ENCODE results near the gene TCF4. TPM values are rescaled to one million over a fixed set of nuclear protein-coding genes. Genes with fewer than 3 reads are reported as not detected.

TCF4 gene
- total RNA-seq (2021), result 100 to 104 TPM (median 104 TPM) in 3 replicates
- Bru-seq, nascent RNA, result percentile 94 among the genes with signal in this experiment
- long read RNA-seq, experiment 1, full-length matches to known transcripts, result 71 of 207 reads
- long read RNA-seq, experiment 1, partial matches to known transcripts, result 29 of 207 reads
- long read RNA-seq, experiment 1, other reads (novel, unspliced or antisense), result 107 of 207 reads
- long read RNA-seq, experiment 2, full-length matches to known transcripts, result 4 of 57 reads
- long read RNA-seq, experiment 2, partial matches to known transcripts, result 4 of 57 reads
- long read RNA-seq, experiment 2, other reads (novel, unspliced or antisense), result 49 of 57 reads
- long read RNA-seq, experiment 3, full-length matches to known transcripts, result 1 of 8 reads
- long read RNA-seq, experiment 3, partial matches to known transcripts, result 2 of 8 reads
- long read RNA-seq, experiment 3, other reads (novel, unspliced or antisense), result 5 of 8 reads

DNA sequence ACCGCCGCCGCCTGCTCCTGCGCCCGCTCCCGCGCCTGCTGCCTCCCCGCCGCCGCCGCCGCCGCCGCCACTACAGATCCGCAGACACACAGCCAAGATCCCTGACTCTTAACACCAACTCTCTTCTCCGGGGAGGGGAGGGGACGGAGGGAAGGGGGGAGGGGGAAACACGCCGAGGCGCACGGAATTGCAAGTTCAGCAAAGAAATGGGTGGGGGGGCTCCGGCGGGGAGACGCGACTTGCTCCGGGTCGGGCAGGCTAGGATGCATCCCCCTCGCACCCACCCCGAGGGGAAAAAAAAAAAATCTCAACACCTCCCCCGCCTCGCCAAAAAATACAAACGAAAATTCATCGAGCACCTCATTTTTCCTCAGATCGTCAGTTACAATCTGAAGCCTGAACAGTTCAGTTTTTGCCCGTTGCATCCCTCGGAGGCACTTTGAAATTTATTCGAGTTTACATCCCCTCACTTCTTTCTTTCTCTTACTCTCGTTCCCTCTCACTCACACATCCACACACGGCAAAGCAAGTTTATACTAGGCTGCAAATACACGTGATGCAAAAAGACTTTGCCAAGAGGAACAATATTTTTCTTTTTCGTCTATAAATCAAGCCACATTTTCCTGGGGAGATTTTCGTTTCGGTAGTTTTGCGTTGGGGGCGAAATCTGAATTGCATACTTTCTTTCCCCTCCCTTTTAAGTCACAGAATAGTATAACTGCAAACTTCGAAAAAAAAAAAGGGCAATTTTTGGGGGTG lies at the start of gene TCF4:
TSS of gene TCF4 (minus strand) at position 82 of the 759 bp plus-strand sequence. CDS start 1,076 bp downstream, outside the sequence.
- Mint-ChIP-seq H3K27me3 (ENCODE audit: low read depth) (no peaks in the 10 kb centered on the region), H3K4me3 (peak within 1 kb of the TSS; percentile 88), H3K27ac (peak within 1 kb of the TSS; percentile 96), H3K9me3 (no peaks in the 10 kb centered on the region), H3K36me3 (peaks cover 12% of the 10 kb centered on the region), H3K4me1 (peaks cover 36% of the 10 kb centered on the region)
- TF ChIP-seq, protein P1, sequence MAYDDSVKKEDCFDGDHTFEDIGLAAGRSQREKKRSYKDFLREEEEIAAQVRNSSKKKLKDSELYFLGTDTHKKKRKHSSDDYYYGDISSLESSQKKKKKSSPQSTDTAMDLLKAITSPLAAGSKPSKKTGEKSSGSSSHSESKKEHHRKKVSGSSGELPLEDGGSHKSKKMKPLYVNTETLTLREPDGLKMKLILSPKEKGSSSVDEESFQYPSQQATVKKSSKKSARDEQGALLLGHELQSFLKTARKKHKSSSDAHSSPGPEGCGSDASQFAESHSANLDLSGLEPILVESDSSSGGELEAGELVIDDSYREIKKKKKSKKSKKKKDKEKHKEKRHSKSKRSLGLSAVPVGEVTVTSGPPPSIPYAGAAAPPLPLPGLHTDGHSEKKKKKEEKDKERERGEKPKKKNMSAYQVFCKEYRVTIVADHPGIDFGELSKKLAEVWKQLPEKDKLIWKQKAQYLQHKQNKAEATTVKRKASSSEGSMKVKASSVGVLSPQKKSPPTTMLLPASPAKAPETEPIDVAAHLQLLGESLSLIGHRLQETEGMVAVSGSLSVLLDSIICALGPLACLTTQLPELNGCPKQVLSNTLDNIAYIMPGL (CRISPR knock-in tag; IDR thresholded peaks at IDR 0.05), result 0 out of 2 replicates have a peak, but pooled peaks have one; percentile 26
- TF ChIP-seq OVOL2 (CRISPR knock-in tag; IDR thresholded peaks at IDR 0.05; ENCODE audit: borderline replicate concordance) (no peak), FOXK1 (CRISPR knock-in tag; IDR thresholded peaks at IDR 0.05) (peak; percentile 11; the same call in 1 of the 2 replicates)
- peak; percentile 57 for ATAC-seq
- ChIA-PET POLR2A (interaction anchor here (0.7 to 1.0 kb wide), 2 partner anchors 189 to 998 kb away, joined by 3 to 9 read pairs; no protein-coding TSS in a partner anchor), CTCF (interaction anchor here (0.8 kb wide), 1 partner anchor 194 kb away, joined by 3 read pairs; no protein-coding TSS in a partner anchor)
- DNase-seq (ENCODE audit: low spot score), result peak; percentile 67

DNA sequence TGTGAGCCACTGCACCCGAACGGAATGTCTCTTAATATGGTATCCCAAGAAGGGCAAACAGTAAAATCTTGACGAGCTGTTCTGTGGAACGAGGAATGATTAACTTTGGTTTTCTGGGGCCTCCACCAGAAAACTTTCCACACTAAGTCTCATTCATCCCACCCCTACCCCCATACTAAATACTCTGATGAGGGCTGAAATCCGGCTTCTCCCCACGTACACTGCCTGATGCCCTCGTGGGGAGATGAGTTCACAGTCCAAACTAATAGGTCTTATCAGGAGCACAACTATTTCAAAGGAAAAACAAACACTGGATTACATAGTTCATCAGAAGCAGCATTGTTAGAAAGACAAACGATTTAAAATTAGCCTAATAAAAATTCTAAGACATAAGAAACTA lies 49.2 kb upstream of the TCF4 start:
- CTCF ChIA-PET, result no interaction called here
- Mint-ChIP-seq H3K9me3 (peaks cover 16% of the 10 kb centered on the region), H3K4me3 (no peak overlapping the region), H3K27ac (no peak overlapping the region), H3K36me3 (no peaks in the 10 kb centered on the region; the same call in 1 of the 2 replicates), H3K4me1 (no peaks in the 10 kb centered on the region), H3K27me3 (ENCODE audit: low read depth) (no peaks in the 10 kb centered on the region)
- POLR2A ChIA-PET, result no interaction called here
- ATAC-seq (no peak), DNase-seq (ENCODE audit: low spot score) (no peak)
- TF ChIP-seq JAZF1 (CRISPR knock-in tag; IDR thresholded peaks at IDR 0.05) (no peak), ZNF423 (CRISPR knock-in tag; IDR thresholded peaks at IDR 0.05) (no peak), PRRX2 (CRISPR knock-in tag; IDR thresholded peaks at IDR 0.05) (no peak), CREB1 (CRISPR knock-in tag; IDR thresholded peaks at IDR 0.05) (no peak), ELF4 (CRISPR knock-in tag; IDR thresholded peaks at IDR 0.05; ENCODE audit: low read depth) (no peak)

DNA sequence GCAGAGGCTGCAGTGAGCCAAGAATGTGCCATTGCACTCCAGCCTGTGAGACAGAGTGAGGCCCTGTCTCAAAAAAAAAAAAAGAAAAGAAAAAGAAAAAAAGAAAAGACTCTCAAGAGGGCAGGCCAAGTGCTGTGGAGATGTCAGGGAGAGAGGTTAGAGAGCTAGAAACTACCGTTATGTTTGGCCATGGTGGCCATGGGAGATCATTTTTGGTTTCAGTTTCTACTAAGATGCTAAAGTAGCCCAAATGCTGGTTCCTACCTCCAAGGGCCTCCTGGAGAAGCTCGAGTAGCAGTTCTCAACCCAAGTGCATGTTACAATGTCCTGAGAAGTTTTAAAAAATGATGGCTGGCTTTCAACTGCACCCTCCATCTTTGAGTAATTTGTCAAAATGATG lies 47.4 kb upstream of the TCF4 start:
- POLR2A ChIA-PET, result no interaction called here
- TF ChIP-seq OVOL2 (CRISPR knock-in tag; IDR thresholded peaks at IDR 0.05; ENCODE audit: borderline replicate concordance) (no peak), EMX1 (CRISPR knock-in tag; IDR thresholded peaks at IDR 0.05) (no peak), CBFB (CRISPR knock-in tag; IDR thresholded peaks at IDR 0.05; ENCODE audit: low read depth) (no peak), RORB (CRISPR knock-in tag; IDR thresholded peaks at IDR 0.05) (no peak), ZNF671 (CRISPR knock-in tag; IDR thresholded peaks at IDR 0.05) (no peak), TCF7 (CRISPR knock-in tag; IDR thresholded peaks at IDR 0.05; ENCODE audit: low read depth) (no peak)
- TF ChIP-seq, protein P2, sequence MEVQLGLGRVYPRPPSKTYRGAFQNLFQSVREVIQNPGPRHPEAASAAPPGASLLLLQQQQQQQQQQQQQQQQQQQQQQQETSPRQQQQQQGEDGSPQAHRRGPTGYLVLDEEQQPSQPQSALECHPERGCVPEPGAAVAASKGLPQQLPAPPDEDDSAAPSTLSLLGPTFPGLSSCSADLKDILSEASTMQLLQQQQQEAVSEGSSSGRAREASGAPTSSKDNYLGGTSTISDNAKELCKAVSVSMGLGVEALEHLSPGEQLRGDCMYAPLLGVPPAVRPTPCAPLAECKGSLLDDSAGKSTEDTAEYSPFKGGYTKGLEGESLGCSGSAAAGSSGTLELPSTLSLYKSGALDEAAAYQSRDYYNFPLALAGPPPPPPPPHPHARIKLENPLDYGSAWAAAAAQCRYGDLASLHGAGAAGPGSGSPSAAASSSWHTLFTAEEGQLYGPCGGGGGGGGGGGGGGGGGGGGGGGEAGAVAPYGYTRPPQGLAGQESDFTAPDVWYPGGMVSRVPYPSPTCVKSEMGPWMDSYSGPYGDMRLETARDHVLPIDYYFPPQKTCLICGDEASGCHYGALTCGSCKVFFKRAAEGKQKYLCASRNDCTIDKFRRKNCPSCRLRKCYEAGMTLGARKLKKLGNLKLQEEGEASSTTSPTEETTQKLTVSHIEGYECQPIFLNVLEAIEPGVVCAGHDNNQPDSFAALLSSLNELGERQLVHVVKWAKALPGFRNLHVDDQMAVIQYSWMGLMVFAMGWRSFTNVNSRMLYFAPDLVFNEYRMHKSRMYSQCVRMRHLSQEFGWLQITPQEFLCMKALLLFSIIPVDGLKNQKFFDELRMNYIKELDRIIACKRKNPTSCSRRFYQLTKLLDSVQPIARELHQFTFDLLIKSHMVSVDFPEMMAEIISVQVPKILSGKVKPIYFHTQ (CRISPR knock-in tag; IDR thresholded peaks at IDR 0.05), result no peak
- TF ChIP-seq, protein P3, sequence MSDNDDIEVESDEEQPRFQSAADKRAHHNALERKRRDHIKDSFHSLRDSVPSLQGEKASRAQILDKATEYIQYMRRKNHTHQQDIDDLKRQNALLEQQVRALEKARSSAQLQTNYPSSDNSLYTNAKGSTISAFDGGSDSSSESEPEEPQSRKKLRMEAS (CRISPR knock-in tag; IDR thresholded peaks at IDR 0.05), result no peak
- TF ChIP-seq, protein P4, sequence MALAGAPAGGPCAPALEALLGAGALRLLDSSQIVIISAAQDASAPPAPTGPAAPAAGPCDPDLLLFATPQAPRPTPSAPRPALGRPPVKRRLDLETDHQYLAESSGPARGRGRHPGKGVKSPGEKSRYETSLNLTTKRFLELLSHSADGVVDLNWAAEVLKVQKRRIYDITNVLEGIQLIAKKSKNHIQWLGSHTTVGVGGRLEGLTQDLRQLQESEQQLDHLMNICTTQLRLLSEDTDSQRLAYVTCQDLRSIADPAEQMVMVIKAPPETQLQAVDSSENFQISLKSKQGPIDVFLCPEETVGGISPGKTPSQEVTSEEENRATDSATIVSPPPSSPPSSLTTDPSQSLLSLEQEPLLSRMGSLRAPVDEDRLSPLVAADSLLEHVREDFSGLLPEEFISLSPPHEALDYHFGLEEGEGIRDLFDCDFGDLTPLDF (CRISPR knock-in tag; IDR thresholded peaks at IDR 0.05), result no peak
- TF ChIP-seq, protein P5, sequence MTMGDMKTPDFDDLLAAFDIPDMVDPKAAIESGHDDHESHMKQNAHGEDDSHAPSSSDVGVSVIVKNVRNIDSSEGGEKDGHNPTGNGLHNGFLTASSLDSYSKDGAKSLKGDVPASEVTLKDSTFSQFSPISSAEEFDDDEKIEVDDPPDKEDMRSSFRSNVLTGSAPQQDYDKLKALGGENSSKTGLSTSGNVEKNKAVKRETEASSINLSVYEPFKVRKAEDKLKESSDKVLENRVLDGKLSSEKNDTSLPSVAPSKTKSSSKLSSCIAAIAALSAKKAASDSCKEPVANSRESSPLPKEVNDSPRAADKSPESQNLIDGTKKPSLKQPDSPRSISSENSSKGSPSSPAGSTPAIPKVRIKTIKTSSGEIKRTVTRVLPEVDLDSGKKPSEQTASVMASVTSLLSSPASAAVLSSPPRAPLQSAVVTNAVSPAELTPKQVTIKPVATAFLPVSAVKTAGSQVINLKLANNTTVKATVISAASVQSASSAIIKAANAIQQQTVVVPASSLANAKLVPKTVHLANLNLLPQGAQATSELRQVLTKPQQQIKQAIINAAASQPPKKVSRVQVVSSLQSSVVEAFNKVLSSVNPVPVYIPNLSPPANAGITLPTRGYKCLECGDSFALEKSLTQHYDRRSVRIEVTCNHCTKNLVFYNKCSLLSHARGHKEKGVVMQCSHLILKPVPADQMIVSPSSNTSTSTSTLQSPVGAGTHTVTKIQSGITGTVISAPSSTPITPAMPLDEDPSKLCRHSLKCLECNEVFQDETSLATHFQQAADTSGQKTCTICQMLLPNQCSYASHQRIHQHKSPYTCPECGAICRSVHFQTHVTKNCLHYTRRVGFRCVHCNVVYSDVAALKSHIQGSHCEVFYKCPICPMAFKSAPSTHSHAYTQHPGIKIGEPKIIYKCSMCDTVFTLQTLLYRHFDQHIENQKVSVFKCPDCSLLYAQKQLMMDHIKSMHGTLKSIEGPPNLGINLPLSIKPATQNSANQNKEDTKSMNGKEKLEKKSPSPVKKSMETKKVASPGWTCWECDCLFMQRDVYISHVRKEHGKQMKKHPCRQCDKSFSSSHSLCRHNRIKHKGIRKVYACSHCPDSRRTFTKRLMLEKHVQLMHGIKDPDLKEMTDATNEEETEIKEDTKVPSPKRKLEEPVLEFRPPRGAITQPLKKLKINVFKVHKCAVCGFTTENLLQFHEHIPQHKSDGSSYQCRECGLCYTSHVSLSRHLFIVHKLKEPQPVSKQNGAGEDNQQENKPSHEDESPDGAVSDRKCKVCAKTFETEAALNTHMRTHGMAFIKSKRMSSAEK (CRISPR knock-in tag; IDR thresholded peaks at IDR 0.05; ENCODE audit: borderline replicate concordance), result no peak
- TF ChIP-seq, protein P6, sequence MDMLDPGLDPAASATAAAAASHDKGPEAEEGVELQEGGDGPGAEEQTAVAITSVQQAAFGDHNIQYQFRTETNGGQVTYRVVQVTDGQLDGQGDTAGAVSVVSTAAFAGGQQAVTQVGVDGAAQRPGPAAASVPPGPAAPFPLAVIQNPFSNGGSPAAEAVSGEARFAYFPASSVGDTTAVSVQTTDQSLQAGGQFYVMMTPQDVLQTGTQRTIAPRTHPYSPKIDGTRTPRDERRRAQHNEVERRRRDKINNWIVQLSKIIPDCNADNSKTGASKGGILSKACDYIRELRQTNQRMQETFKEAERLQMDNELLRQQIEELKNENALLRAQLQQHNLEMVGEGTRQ (CRISPR knock-in tag; IDR thresholded peaks at IDR 0.05), result no peak
- no peak overlapping the region for H3K4me3 Mint-ChIP-seq
- CTCF ChIA-PET, result no interaction called here
- DNase-seq (ENCODE audit: low spot score), result no peak
- H3K4me1 Mint-ChIP-seq, result peaks cover 3% of the 10 kb centered on the region
- no peak overlapping the region for H3K27ac Mint-ChIP-seq
- no peaks in the 10 kb centered on the region for H3K36me3 Mint-ChIP-seq
- ATAC-seq, result no peak
- H3K9me3 Mint-ChIP-seq, result peaks cover 4% of the 10 kb centered on the region
- no peaks in the 10 kb centered on the region for H3K27me3 Mint-ChIP-seq (ENCODE audit: low read depth)

Data from WTC11 (cell line).